Chondrocyte (in vitro differentiated cells): ENCODE data around the gene SLTM. TPM values are rescaled to one million over a fixed set of nuclear protein-coding genes. Genes with fewer than 3 reads are reported as not detected.

Experiments used
- DNase-seq: peaks from one replicate; pipeline ENCODE4 v3.0.0; 2021; ENCODE audit warnings: mixed read lengths, low spot score
- H3K27ac Mint-ChIP-seq: one replicate; pipeline ENCODE4 v1.8.0; 2021; ENCODE audit warnings: mild to moderate bottlenecking, moderate library complexity, mixed read lengths; ENCODE audit not compliant: unreplicated experiment
- H3K27me3 Mint-ChIP-seq: 2 replicates; pipeline ENCODE4 v1.8.0; 2021; ENCODE audit warnings: low read depth, mixed read lengths
- H3K36me3 Mint-ChIP-seq: 2 replicates; pipeline ENCODE4 v1.8.0; 2021; ENCODE audit warnings: low read depth, mixed read lengths
- H3K4me1 Mint-ChIP-seq: 2 replicates; pipeline ENCODE4 v1.8.0; 2021; ENCODE audit warnings: low read depth, mild to moderate bottlenecking, mixed read lengths
- H3K4me3 Mint-ChIP-seq: one replicate; pipeline ENCODE4 v1.8.0; 2021; ENCODE audit warnings: mild to moderate bottlenecking, moderate library complexity, mixed read lengths; ENCODE audit not compliant: unreplicated experiment
- H3K9me3 Mint-ChIP-seq: 2 replicates; pipeline ENCODE4 v1.8.0; 2021; ENCODE audit warnings: low read depth, mixed read lengths
- CTCF ChIP-seq: fragments of 200-600 bp; sonication (generic); IDR thresholded peaks from 2 replicates; pipeline ENCODE4 v1.5.0; 2021; ENCODE audit warnings: antibody characterized with exemption, mild to moderate bottlenecking, moderate library complexity
- total RNA-seq: library from RNA; stranded (reverse); gene quantifications from 3 replicates; pipeline ENCODE4 v1.2.1, GENCODE V29; 2021

SLTM gene
- total RNA-seq, 1 donor from 2014 or later = 71.7 TPM

GRCh38 chr15:58934521-58934920, 1.0 kb upstream of the SLTM start:
- no peak for TF ChIP-seq CTCF
- H3K27me3 Mint-ChIP-seq = no peaks in the 10 kb centered on the region
- peak overlapping the region; percentile 81 for H3K4me3 Mint-ChIP-seq
- no peaks in the 10 kb centered on the region for H3K36me3 Mint-ChIP-seq
- H3K4me1 Mint-ChIP-seq = peaks cover 23% of the 10 kb centered on the region
- H3K27ac Mint-ChIP-seq = peak overlapping the region; percentile 93
- H3K9me3 Mint-ChIP-seq = no peaks in the 10 kb centered on the region
- no peak for DNase-seq

- Mint-ChIP-seq H3K27me3 (no peaks in the 10 kb centered on the region), H3K4me3 (peak overlapping the region; percentile 81), H3K36me3 (no peaks in the 10 kb centered on the region), H3K27ac (peak overlapping the region; percentile 93), H3K4me1 (peaks cover 23% of the 10 kb centered on the region), H3K9me3 (no peaks in the 10 kb centered on the region)
- DNase-seq = no peak
- no peak for TF ChIP-seq CTCF
These were observed 602 bp upstream of the SLTM start for GRCh38 chr15:58934114-58934447.

- H3K4me1 Mint-ChIP-seq = peaks cover 23% of the 10 kb centered on the region
- H3K4me3 Mint-ChIP-seq = peak overlapping the region; percentile 92
- TF ChIP-seq CTCF = no peak
- H3K27me3 Mint-ChIP-seq = no peaks in the 10 kb centered on the region
- H3K36me3 Mint-ChIP-seq = peaks cover 4% of the 10 kb centered on the region
- H3K9me3 Mint-ChIP-seq = no peaks in the 10 kb centered on the region
- no peak for DNase-seq
- peak overlapping the region; percentile 98 for H3K27ac Mint-ChIP-seq
These were observed 684 bp downstream of the SLTM start for GRCh38 chr15:58932710-58933280.

- Mint-ChIP-seq H3K4me3 (peak overlapping the region; percentile 92), H3K4me1 (peaks cover 23% of the 10 kb centered on the region), H3K27ac (peak overlapping the region; percentile 98), H3K36me3 (peaks cover 4% of the 10 kb centered on the region), H3K27me3 (no peaks in the 10 kb centered on the region), H3K9me3 (no peaks in the 10 kb centered on the region)
- TF ChIP-seq CTCF = no peak
- DNase-seq = no peak
These were observed 1.4 kb downstream of the SLTM start for GRCh38 chr15:58931987-58932588.

GRCh38 chr15:58929891-58930416, 3.5 kb downstream of the SLTM start:
- H3K36me3 Mint-ChIP-seq = peaks cover 6% of the 10 kb centered on the region
- no peak for DNase-seq
- H3K9me3 Mint-ChIP-seq = no peaks in the 10 kb centered on the region
- peaks cover 34% of the 10 kb centered on the region for H3K4me1 Mint-ChIP-seq
- H3K27ac Mint-ChIP-seq = peak overlapping the region; percentile 36
- no peaks in the 10 kb centered on the region for H3K27me3 Mint-ChIP-seq
- TF ChIP-seq CTCF = no peak
- no peak overlapping the region for H3K4me3 Mint-ChIP-seq
